ENCODE measurements around the gene MSANTD1. TPM values are rescaled to one million over a fixed set of nuclear protein-coding genes. Genes with fewer than 3 reads are reported as not detected.
A peak's percentile ranks its signal among the peaks of the same experiment; 100 is the strongest.

MSANTD1 gene
- total RNA-seq, 1 donor from 2014 or later, result 0.28 TPM

DNA sequence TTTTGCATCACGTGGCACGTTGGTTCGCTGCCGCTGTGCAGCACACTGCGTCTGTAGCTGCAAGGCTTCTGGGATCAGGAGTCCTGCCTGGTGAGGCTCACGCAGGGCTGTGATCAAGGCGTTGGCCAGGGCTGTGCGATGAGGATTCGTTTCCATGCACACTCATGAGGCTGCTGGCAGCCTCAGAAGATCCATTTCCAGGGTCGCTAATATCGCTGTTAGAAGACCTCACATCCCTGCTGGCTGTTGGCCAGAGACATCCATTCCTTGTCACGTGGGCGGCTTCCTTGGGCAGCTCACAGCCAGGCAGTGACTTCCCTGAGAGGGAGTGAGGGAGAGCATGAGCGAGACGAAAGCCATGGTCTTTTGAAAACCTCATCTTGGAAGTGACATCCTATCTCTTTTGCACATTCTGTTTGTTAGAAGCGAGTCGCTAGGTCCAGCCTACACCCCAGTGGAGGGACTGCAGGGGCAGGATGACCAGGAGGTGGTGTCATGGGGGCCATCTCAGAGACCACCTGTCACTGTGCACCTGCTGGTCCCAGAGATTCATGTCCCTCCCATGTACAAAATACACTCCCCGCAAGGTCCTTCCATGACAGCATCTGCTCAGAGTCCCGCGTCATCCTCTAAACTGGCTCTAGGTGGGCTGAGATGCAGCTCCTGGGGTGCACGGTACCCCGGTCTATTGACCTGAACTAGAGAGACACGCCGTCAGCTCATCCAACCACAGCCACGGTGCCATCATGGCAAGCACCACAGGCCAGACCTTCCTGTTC is 56.1 kb downstream of the MSANTD1 start:
- no peak for ATAC-seq

DNA sequence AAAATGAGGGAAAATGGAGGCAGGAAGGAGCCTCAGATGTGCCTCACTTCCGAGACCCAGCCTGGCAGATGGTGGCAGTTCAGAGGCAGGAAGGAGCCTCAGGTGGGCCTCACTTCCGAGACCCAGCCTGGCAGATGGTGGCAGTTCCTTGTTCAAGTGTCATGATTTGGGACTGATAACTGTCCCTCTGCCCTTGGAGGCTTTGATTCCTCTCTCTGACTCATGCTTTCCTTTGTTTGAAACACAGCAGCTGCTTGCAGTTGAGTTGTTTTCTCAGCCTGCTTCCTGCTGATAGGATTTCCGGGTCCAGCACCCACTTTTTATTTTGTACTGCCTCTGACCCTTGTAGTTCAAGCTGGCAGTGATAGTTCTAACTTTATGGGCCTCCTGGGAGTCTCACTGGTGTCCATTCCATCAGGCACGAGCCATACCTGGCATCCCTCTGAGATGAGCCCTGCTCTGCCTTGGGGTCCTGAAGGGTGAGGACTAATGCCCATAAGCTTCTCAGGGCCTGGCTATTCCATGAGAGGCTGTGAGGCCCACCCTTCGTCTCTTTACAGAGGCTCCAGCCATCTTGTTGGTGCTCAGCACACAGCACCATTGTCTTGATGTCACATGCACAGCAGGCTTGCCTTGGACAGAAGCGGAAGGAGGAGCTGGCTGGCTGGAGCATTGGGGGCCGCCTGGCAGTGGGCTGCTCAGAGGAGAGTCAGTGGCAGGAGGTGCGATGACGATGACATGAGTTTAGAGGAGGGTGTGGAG is 56.8 kb downstream of the MSANTD1 start:
- ATAC-seq, result peak; percentile 46

Other genes with a start within 250 kb of the MSANTD1 start
- gene HTT-AS, start 174.6 kb upstream of the MSANTD1 start, total RNA-seq, result not detected
- 39.6 TPM for gene HTT, start 174.5 kb upstream of the MSANTD1 start, total RNA-seq
- 50.7 TPM for gene RGS12, start 43.9 kb downstream of the MSANTD1 start, total RNA-seq
- gene HGFAC, start 192.8 kb downstream of the MSANTD1 start, total RNA-seq, result not detected
- 0.36 TPM for gene DOK7, start 214.1 kb downstream of the MSANTD1 start, total RNA-seq